ENCODE data around the gene TCTN2.

The TCTN2 gene

DNA sequence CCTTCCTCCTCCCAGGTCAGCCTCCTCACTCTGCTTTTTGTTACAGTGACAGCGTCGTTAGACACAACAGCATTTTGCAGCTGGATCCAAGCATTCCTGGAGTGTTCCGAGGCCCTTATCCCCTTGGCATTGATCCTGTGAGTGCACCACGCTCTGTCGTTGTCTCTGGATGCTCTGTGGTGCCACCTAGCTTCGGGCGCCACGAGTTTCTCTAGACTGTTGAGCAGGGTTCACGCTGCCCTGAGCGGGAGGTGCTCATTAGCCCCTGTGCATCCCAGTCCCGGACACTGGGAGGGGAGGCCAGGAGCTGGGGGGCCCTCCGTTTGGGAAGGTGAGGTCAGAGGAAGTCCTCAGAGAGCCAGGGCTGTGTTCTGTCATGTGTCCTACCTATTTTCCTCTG lies 73.9 kb downstream of the TCTN2 start:
- no peak for DNase-seq

DNA sequence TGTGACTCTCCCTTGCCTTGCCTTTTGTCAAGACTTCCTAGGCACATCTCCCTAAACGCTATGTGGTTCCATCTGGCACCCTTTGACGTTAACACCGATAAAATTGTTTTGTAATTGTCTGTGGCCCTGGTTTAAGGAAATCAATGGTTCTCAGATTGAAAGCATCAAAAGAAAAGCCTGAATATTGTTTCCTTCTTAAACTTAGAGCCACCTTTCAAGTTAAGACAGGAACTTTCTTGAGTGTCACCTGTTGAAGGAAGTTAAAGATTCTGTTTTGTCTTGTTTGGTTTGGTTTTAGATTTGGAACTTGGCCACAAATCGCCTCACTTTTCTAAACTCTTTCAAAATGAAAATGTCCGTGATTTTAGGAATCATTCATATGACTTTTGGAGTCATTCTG lies 76.4 kb downstream of the TCTN2 start:
- no peak for DNase-seq

DNA sequence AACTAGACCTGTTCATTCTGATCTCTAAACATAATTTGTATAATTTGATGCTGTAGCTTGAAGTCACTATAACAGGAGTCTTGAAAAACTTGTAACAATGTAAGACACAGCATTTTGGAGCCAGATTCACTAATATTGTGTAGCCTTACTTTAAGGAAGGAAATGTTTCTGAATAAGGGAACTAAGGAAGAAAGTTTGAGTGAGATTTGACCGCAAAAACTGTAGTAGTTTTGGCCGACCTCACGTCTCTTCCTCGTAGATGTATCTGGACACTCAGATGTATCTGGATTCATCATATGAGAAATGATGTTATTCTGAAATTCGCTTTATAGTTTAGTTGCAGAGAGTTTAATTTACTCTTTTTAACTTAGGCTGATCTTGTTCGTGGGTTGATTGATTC lies 77.2 kb downstream of the TCTN2 start:
- no peak for DNase-seq

DNA sequence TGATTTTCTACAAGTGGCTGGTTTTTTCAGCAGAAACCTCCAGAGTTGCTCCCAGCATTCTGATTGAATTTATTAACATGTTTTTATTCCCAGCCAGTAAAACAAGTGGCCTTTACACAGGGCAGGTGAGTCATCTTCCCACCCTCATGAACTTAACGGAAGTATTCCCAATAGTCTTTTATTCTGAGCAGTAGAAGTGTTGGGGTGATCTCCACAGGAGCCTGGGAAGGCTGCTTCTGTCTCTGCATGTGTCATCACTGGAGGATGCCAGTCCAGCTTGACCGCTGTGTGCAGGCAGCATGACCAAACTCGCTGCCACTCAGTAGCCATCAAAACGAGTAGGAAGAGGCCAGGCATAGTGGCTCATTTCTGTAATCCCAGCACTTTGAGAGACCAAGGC lies 77.7 kb downstream of the TCTN2 start:
- no peak for DNase-seq

DNA sequence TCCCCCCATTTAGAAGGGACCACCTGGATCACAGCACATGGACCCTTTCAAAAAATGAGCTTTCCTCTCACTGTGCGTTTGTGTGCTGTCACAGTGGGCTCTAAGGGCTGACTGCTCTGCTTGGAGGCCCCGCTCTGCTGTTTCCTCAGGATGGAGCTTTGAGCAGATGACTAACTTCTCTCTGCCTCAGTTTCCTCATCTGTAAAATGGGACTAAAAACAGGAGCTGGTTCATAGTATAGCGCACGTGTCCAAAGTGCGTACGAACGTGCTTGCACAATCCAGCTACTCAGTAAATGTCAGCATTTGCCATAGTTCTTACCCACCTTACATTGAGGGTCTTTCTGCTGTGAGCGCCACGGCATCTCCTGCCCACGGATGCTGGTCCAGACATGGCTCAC lies 78.4 kb downstream of the TCTN2 start:
- DNase-seq = no peak

DNA sequence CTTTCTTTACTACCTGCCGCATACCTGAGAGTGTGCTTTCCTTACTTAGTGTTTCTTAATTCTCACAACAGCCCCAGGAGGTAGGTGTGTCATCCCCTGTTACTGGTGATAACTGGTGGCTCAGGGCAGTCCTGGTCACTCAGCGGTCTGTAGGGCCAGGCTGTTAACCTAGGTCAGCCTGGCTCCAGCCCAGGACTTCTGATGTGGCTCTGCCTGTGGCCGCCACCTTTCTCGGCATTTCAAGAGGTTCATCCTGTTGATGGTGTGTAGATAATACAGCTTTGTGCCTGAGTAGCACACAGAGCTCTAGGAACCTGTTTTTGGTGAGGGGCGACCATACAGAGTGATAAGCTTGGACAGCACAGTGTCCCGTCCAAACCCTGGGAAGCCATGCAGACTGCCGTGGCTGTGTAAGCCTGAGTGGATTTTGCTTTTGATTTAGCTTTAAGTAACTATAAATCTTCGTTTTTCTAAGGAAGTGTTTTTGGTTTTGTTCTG lies 79.3 kb downstream of the TCTN2 start:
- no peak for DNase-seq

DNA sequence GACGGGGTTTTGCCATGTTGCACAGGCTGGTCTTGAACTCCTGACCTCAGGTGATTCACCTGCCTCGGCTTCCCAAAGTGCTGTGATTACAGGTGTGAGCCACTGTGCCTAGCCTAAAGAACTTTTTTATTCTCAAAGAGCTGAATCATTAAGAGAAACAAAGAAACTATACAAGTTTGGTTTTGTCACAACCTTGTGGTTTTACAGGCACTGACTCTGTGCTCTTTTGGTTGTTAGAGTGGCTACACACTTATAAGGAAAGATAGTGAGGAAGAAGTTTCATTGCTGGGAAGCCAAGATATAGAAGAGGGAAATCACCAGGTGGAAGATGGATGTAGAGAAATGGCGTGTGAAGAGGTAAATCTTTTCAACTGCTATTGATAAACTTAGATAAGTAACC lies 81.1 kb downstream of the TCTN2 start:
- no peak for DNase-seq

DNA sequence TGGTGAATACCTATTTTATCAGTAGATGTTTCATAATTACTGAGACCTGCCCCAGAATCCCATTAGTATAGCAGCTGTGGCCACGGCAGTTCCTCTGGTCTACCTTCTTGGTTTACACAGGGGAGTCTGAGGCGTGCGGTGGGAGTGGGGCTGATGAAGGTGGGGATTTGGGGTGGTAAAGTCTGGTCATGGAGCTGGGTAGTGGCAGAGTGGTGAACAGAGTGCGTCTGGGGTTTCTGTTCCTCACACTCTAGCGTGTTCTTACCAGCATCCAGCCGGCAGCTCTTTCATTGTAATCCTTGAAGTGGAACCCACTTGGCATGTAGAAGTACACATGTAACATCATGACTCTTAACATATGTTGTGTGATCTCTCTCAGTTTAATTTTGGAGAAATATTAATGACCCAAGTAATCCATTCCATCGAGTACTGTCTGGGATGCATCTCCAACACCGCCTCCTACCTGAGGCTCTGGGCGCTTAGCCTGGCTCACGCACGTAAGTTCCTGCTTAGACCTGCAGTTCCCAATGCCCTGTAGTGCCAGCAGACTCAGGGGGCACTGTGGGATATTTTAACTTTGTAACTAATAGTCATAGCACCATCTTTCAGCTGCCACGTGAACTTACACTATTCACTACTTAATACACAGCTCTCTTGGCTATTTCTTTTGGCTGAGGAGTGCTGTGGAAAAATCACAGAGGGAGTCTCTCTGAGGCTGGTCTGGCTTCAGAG lies 83.3 kb downstream of the TCTN2 start:
- no peak for DNase-seq

DNA sequence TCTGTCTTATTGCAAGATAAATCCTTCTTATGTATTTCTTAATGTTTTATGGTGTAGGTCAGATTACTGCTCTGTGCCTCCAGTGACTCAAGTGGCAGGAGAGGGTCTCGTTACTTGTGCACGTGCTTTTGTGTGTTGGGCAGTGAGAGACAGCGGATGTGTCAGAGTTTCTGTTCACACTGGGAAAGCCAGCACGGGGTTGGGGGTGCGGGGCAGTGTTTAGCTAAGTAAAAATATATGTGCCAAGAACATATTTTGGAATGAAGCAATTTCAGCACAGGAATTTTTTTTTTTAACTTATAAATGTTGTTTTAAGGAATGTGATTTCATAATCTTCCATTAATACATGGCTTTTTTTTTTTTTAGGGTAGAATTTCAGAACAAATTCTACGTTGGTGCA lies 86.6 kb downstream of the TCTN2 start:
- DNase-seq = no peak
